Retinal pigment epithelial cell (primary cell): ENCODE data around the gene FGF22.
A peak's percentile ranks its signal among the peaks of the same experiment; 100 is the strongest.

Experiments used
- DNase-seq: peaks from one replicate; pipeline ENCODE4 v3.0.0-alpha.2; 2010; ENCODE audit warnings: low read depth
- H3K4me3 ChIP-seq: 2 replicates; pipeline ENCODE4 v1.5.1; 2011; ENCODE audit warnings: mild to moderate bottlenecking, low read length, control low read depth, moderate library complexity
- TF ChIP-seq, protein P1 (sequence below): conservative IDR thresholded peaks from 2 replicates; pipeline ENCODE4 v1.5.1; 2011; ENCODE audit warnings: low read depth, low read length, control low read depth, inconsistent platforms

Gene FGF22

DNA sequence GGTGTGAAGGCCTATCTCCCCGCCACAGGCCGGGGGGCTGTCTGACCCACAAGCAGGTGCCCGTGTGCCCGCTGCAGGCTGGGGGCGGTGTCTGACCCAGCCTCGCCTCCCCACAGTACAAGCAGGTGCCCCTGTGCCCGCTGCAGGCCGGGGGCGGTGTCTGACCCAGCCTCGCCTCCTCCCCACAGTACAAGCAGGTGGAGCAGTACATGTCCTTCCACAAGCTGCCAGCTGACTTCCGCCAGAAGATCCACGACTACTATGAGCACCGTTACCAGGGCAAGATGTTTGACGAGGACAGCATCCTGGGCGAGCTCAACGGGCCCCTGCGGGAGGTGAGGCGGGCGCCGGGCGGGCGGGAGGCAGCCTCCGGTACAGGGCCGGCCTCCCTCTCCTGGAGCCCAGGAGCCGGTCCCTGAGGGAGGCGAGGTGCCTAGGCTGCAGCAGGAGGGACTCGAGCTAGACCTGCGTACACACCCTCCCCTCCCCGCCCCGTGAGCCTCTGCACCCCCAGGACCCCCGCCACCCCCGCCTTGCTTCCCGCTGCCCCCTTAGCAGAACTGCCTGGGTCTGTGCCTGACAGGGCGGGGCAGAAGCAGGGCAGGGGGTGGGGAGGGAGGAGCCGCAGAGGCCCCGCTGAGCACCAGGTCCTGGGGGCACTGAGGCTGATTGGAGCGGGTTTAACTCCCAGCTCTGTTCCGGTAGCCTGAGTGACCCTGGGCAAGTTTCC lies 29.4 kb upstream of the FGF22 start:
- DNase-seq: no peak
- H3K4me3 ChIP-seq: no peak overlapping the region
- TF ChIP-seq, protein P1, sequence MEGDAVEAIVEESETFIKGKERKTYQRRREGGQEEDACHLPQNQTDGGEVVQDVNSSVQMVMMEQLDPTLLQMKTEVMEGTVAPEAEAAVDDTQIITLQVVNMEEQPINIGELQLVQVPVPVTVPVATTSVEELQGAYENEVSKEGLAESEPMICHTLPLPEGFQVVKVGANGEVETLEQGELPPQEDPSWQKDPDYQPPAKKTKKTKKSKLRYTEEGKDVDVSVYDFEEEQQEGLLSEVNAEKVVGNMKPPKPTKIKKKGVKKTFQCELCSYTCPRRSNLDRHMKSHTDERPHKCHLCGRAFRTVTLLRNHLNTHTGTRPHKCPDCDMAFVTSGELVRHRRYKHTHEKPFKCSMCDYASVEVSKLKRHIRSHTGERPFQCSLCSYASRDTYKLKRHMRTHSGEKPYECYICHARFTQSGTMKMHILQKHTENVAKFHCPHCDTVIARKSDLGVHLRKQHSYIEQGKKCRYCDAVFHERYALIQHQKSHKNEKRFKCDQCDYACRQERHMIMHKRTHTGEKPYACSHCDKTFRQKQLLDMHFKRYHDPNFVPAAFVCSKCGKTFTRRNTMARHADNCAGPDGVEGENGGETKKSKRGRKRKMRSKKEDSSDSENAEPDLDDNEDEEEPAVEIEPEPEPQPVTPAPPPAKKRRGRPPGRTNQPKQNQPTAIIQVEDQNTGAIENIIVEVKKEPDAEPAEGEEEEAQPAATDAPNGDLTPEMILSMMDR: no peak

DNA sequence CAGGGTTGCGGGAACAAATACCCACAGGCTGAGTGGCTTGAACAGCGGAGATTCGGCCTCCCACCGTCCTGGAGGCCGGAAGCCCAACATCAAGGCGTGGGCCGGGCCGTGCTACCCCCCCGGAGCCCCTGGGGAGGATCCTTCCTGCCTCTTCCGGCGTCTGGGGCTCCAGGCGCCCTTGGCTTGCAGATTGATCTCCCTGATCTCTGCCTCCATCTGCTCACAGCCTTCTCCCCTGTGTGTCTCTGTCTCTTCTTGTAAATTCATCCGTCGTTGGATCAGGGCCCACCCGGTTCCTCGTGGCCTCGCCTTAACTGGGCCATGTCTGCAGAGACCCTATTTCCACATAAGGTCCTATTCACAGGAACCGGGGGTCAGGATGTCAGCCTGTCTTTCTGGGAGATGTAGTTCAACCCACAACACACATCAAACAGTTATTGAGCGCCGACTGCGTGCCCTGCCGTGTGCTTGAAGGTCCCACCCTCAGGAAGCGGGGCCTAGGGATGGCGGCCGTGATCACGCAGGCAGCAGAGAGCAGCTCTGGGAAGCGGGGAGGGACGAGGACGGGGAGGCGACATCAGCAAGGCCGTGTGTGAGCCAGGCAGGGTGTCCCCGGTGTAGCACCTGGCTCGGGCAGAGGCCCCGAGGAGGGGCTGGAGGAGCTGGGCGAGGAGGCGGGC lies 28.7 kb upstream of the FGF22 start:
- no peak overlapping the region for H3K4me3 ChIP-seq
- TF ChIP-seq, protein P1: no peak
- DNase-seq: peak; percentile 70

GRCh38 chr19:611481-611868 lies 28.2 kb upstream of the FGF22 start:
- TF ChIP-seq, protein P1: no peak
- H3K4me3 ChIP-seq: no peak overlapping the region
- DNase-seq: peak; percentile 88

- no peak for DNase-seq
- TF ChIP-seq, protein P1: no peak
Measured at GRCh38 chr19:612941-613340, 26.7 kb upstream of the FGF22 start.

GRCh38 chr19:613732-614567 lies 25.7 kb upstream of the FGF22 start:
- no peak overlapping the region for H3K4me3 ChIP-seq
- DNase-seq: no peak
- TF ChIP-seq, protein P1: no peak

More at GRCh38 chr19:612941-613340, 26.7 kb upstream of the FGF22 start:
- H3K4me3 ChIP-seq: no peak overlapping the region

- no peak overlapping the region for H3K4me3 ChIP-seq
- TF ChIP-seq, protein P1: no peak
- no peak for DNase-seq
Measured at GRCh38 chr19:615619-616018, 24.1 kb upstream of the FGF22 start.
